Measurements from ENCODE around the gene MICOS13.

GRCh38 chr19:5695649-5696195 lies 15.4 kb upstream of the MICOS13 start:
- TF ChIP-seq, protein P1, sequence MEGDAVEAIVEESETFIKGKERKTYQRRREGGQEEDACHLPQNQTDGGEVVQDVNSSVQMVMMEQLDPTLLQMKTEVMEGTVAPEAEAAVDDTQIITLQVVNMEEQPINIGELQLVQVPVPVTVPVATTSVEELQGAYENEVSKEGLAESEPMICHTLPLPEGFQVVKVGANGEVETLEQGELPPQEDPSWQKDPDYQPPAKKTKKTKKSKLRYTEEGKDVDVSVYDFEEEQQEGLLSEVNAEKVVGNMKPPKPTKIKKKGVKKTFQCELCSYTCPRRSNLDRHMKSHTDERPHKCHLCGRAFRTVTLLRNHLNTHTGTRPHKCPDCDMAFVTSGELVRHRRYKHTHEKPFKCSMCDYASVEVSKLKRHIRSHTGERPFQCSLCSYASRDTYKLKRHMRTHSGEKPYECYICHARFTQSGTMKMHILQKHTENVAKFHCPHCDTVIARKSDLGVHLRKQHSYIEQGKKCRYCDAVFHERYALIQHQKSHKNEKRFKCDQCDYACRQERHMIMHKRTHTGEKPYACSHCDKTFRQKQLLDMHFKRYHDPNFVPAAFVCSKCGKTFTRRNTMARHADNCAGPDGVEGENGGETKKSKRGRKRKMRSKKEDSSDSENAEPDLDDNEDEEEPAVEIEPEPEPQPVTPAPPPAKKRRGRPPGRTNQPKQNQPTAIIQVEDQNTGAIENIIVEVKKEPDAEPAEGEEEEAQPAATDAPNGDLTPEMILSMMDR (conservative IDR thresholded peaks at IDR 0.05; ENCODE audit: low read length): 0 out of 2 replicates have a peak, but pooled peaks have one; percentile 20
- TF ChIP-seq EZH2phosphoT487 (IDR thresholded peaks at IDR 0.05; ENCODE audit: borderline replicate concordance, low read depth, low read length): no peak
